Smooth muscle cell (in vitro differentiated cells): ENCODE results near the gene LRBA. TPM values are rescaled to one million over a fixed set of nuclear protein-coding genes. Genes with fewer than 3 reads are reported as not detected.

Experiments
- DNase-seq: peaks from one replicate; lab custom pipeline; 2025; ENCODE audit not compliant: unreplicated experiment; lab: John Stamatoyannopoulos, UW
- H2AFZ ChIP-seq: fragments of 200-600 bp; sonication (generic); 2 replicates; pipeline ENCODE4 v1.6.0; 2016; ENCODE audit warnings: antibody characterized with exemption, low read depth, mild to moderate bottlenecking
- H3F3A ChIP-seq: fragments of 200-600 bp; sonication (generic); 2 replicates; pipeline ENCODE4 v1.6.0; 2017; ENCODE audit warnings: antibody characterized with exemption, low read depth
- H3K27ac ChIP-seq: fragments of 200-600 bp; sonication (generic); 2 replicates; pipeline ENCODE4 v1.5.1; 2016; ENCODE audit warnings: low read depth, mild to moderate bottlenecking
- H3K27me3 ChIP-seq: fragments of 200-600 bp; sonication (generic); 2 replicates; pipeline ENCODE4 v1.6.1; 2016; ENCODE audit warnings: low read depth, mild to moderate bottlenecking
- H3K36me3 ChIP-seq: fragments of 200-600 bp; sonication (generic); 2 replicates; pipeline ENCODE4 v1.5.1; 2016; ENCODE audit warnings: low read depth
- H3K4me1 ChIP-seq: fragments of 200-600 bp; sonication (generic); 2 replicates; pipeline ENCODE4 v1.5.1; 2016; ENCODE audit warnings: low read depth
- H3K4me2 ChIP-seq: fragments of 200-600 bp; sonication (generic); 2 replicates; pipeline ENCODE4 v1.6.0; 2016; ENCODE audit warnings: mild to moderate bottlenecking
- H3K4me3 ChIP-seq: fragments of 200-600 bp; sonication (generic); 2 replicates; pipeline ENCODE4 v1.5.1; 2016; ENCODE audit warnings: mild to moderate bottlenecking
- H3K79me2 ChIP-seq: fragments of 200-600 bp; sonication (generic); 2 replicates; pipeline ENCODE4 v1.6.0; 2016; ENCODE audit warnings: low read depth, mild to moderate bottlenecking
- H3K9ac ChIP-seq: fragments of 200-600 bp; sonication (generic); 2 replicates; pipeline ENCODE4 v1.6.0; 2016; ENCODE audit warnings: low read depth
- H3K9me3 ChIP-seq: fragments of 200-600 bp; sonication (generic); replicated peaks from 2 replicates; pipeline ENCODE4 v1.5.1; 2016; ENCODE audit warnings: low read depth
- H4K20me1 ChIP-seq: fragments of 200-600 bp; sonication (generic); 2 replicates; pipeline ENCODE4 v1.6.0; 2016; ENCODE audit warnings: low read depth
- CTCF ChIP-seq: fragments of 200-600 bp; sonication (generic); IDR thresholded peaks from 2 replicates; pipeline ENCODE4 v1.5.1; 2017; ENCODE audit warnings: borderline replicate concordance, mild to moderate bottlenecking, antibody characterized with exemption; ENCODE audit not compliant: insufficient read depth, poor library complexity, severe bottlenecking
- WGBS: methylation state at CpG from one replicate; pipeline ENCODE4 v1.1.7; 2016; ENCODE audit warnings: low lambda C conversion rate; 5-methylcytosine and 5-hydroxymethylcytosine counted together
- polyA plus RNA-seq: library from polyadenylated mRNA; unstranded; fragments of >200 nt; fragmentation: Nextera tagmentation; extraction: Ambion mirVana; gene quantifications from 2 replicates; pipeline ENCODE4 v1.2.1, GENCODE V29; 2016
- total RNA-seq: library from RNA; depleted of rRNA; stranded (reverse); fragments of >200 nt; gene quantifications from 2 replicates; pipeline ENCODE4 v1.2.3, GENCODE V29; 2014

The LRBA gene
- total and polyA plus RNA-seq, 2 experiments from 2014 or later: 1.6 to 26.2 TPM

GRCh38 chr4:150401083-150401687, 613.9 kb downstream of the LRBA start:
- no peaks in the 10 kb centered on the region for H3K79me2 ChIP-seq
- no peak overlapping the region for H3K4me3 ChIP-seq
- no peak overlapping the region for H3K27ac ChIP-seq
- no peaks in the 10 kb centered on the region for H3K27me3 ChIP-seq
- 89% methylated on average over 7 of the region's 7 CpGs for WGBS
- no peaks in the 10 kb centered on the region for H3K4me1 ChIP-seq
- H2AFZ ChIP-seq: no peak overlapping the region
- DNase-seq: no peak
- no peaks in the 10 kb centered on the region for H3K36me3 ChIP-seq
- H3K9me3 ChIP-seq: no peaks in the 10 kb centered on the region
- no peaks in the 10 kb centered on the region for H4K20me1 ChIP-seq
- no peak overlapping the region for H3K9ac ChIP-seq
- no peaks in the 10 kb centered on the region for H3F3A ChIP-seq
- TF ChIP-seq CTCF: no peak
- H3K4me2 ChIP-seq: no peak overlapping the region

- H3K27ac ChIP-seq: no peak overlapping the region
- DNase-seq: no peak
- H3K4me3 ChIP-seq: no peak overlapping the region
- no peaks in the 10 kb centered on the region for H3K79me2 ChIP-seq
- no peak for TF ChIP-seq CTCF
- H3K9me3 ChIP-seq: no peaks in the 10 kb centered on the region
- H3K9ac ChIP-seq: no peak overlapping the region
- H3F3A ChIP-seq: no peaks in the 10 kb centered on the region
- H3K27me3 ChIP-seq: no peaks in the 10 kb centered on the region
- no peak overlapping the region for H2AFZ ChIP-seq
- no peaks in the 10 kb centered on the region for H3K36me3 ChIP-seq
- H3K4me1 ChIP-seq: no peaks in the 10 kb centered on the region
- 74% methylated on average over 2 of the region's 2 CpGs for WGBS
- no peak overlapping the region for H3K4me2 ChIP-seq
- H4K20me1 ChIP-seq: no peaks in the 10 kb centered on the region
Measured at GRCh38 chr4:150395872-150396271, 619.2 kb downstream of the LRBA start.

GRCh38 chr4:150394046-150394445, 621.0 kb downstream of the LRBA start:
- no peaks in the 10 kb centered on the region for H3K9me3 ChIP-seq
- H3K9ac ChIP-seq: no peak overlapping the region
- peaks cover 7% of the 10 kb centered on the region for H3F3A ChIP-seq
- H3K27ac ChIP-seq: no peak overlapping the region
- no peaks in the 10 kb centered on the region for H4K20me1 ChIP-seq
- H3K79me2 ChIP-seq: no peaks in the 10 kb centered on the region
- no peak for DNase-seq
- no peaks in the 10 kb centered on the region for H3K27me3 ChIP-seq
- no peak overlapping the region for H2AFZ ChIP-seq
- TF ChIP-seq CTCF: no peak
- no peak overlapping the region for H3K4me2 ChIP-seq
- no peaks in the 10 kb centered on the region for H3K36me3 ChIP-seq
- H3K4me3 ChIP-seq: no peak overlapping the region
- H3K4me1 ChIP-seq: no peaks in the 10 kb centered on the region

- no peak for TF ChIP-seq CTCF
- no peaks in the 10 kb centered on the region for H3K79me2 ChIP-seq
- no peak overlapping the region for H3K4me3 ChIP-seq
- H3K27ac ChIP-seq: no peak overlapping the region
- H3K9me3 ChIP-seq: no peaks in the 10 kb centered on the region
- peaks cover under 1% of the 10 kb centered on the region for H3K4me1 ChIP-seq
- no peaks in the 10 kb centered on the region for H4K20me1 ChIP-seq
- no peak overlapping the region for H3K4me2 ChIP-seq
- no peak overlapping the region for H2AFZ ChIP-seq
- DNase-seq: no peak
- no peaks in the 10 kb centered on the region for H3K36me3 ChIP-seq
- H3K27me3 ChIP-seq: no peaks in the 10 kb centered on the region
- H3K9ac ChIP-seq: no peak overlapping the region
- peaks cover 7% of the 10 kb centered on the region for H3F3A ChIP-seq
- WGBS: 68% methylated on average over 2 of the region's 2 CpGs
Measured at GRCh38 chr4:150391052-150391451, 624.0 kb downstream of the LRBA start.
